GM10847 (cell line): ENCODE data around the gene CHDH.

Experiments used
- POLR2A ChIP-seq: IDR thresholded peaks from 2 replicates; pipeline ENCODE4 v1.6.1; 2011; ENCODE audit not compliant: insufficient read length; ENCODE audit errors: extremely low read depth

CHDH gene

DNA sequence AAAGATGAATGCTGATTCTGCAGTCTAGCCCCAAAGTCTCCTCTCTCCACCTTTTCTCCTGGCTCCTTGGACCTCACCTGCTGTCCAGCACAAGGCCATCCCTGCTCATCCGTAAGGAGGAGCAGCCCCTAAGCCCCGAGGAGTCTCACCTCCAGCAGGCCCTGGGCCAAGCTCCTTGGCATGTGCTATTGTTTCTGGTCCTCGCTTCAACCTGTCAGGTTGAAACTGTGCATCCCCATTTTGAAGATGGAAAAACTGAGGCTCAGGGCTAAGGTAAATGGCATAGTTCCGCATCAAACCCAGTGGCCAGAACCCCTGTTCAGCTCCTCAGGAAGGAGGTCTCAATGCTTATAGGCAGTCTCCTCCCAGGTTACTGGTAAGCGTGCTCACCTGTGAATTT lies 26.1 kb downstream of the CHDH start:
- no peak for TF ChIP-seq POLR2A

DNA sequence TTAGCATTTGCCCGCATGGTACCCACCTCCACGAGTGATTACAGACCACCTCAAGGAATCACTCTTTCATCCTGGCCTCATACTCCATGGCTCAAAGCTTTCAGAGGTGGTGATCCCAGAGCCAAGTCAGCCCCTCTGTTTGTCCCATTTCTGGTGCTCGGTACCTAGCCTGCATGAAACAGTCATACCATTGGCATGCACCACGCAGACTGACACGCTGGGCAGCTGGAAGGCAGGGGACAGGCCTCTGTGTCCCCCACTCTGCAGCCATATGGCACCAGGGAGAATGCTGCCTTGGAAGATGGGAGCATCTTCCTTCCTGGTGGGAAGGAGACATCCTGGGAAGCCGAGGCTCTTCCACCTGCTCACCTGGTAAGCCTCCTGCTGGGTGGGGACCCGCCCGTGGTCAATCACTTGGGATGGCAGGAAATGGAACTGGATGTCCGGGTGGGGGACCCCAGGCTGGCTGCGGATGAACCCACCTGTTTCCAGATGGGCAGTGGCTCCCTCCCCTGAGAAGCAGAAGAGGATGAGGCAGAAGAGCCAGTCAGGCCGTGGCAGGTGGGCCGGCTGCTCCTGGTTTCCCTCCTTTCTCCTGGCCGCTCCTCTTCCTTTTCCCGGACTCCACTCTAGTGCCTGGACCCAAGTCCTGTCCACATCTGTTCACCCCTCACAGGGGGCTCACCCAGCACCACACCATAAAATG lies 26.9 kb downstream of the CHDH start:
- no peak for TF ChIP-seq POLR2A

DNA sequence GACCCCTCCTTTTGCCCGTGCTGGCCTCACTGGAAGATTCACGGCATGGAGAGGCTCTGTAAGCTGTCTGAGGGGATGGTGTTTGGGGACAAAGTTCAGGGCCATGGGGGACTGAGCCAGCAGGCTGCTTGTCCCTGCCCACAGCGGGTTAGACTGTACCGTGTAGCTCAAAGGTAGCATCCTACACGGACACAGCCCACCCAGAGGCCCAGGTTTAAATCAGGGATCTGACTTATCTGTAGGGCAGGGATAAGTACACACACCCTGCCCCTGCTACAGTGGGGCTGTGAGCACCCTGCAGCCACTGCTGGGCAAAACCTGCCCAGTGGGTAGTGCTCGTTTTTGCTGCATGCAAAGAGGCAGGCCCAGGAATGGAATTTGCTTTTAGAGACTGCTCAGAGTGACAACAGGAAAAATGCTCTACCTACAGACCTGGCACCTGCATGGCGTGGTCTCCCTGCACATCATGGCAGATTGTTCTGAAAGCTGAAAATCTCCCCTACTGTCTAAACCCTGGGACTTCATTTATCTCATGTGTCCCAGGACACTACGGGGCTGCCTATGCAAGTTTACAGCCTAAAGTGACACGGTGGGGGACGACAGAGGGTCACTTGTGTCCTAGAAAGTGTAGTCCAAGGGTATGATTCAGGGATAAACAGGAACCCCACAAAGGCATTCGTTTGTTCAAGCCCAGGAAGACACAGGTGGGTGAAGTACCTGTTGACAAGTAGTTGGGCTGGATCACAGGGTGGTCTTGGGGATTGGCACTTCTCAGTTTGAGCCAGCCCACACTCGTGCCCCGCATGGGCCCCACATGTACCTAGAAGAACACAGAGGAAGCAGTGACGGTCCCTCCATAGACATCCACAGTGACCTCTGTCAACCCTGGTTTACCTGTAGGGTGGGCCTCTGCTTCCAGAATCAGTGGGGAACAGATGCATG lies 27.7 kb downstream of the CHDH start:
- no peak for TF ChIP-seq POLR2A

DNA sequence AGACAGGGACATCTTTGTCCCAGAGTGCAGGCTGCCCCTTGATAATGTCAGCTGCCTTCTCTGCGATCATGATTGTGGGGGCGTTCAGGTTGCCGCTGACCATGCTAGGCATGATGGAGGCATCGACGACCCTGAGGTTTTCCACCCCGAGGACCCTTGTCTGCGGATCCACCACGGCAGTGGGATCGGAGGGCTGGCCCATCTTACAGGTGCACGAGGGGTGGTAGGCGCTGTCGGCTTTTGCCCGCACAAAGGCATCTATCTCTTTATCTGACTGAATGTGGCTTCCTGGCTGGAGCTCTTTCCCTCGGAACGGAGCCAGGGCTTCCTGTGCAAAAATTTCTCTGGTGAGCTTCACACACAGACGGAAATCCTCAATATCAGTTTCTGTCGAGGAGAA lies 28.4 kb downstream of the CHDH start:
- no peak for TF ChIP-seq POLR2A

DNA sequence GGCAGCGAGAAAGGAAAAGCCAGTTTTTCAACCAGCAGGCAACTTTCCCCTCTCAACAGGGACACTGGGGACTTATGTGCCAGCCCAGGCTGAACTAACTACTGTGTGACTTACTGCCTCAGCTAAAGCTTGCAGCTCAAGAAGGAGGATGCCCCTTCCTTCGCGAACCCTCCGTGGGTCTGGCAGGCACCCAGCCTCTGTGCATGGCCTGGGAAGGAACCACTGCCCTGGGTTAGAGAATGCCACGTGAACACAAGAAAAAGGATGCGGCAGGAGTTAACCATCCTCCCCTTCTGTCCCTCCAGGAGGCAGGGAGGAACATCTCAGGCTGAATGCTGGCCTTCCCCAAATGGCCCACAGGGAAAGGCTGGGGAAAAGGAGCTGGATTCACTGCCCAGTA lies 29.0 kb downstream of the CHDH start:
- TF ChIP-seq POLR2A, result no peak

DNA sequence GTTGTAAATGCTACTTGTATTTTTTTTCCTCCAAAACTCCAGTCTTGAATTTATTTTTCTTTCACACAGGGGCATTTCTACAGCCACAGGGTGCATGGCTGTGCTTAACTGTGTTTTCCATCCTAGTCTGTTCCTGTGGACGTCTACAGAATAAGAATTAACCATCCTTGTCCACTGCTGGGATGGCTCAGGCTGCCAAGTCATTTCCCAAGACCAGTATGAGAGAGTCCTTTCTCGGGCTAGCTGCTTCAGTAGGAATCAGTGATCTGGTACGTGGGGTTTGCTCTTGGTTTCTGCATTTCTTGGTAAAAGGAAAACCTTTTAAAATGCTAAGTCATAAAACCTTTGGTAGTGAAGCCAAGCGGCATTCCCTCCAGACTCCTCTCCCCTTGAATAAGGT lies 29.8 kb downstream of the CHDH start:
- TF ChIP-seq POLR2A, result no peak

DNA sequence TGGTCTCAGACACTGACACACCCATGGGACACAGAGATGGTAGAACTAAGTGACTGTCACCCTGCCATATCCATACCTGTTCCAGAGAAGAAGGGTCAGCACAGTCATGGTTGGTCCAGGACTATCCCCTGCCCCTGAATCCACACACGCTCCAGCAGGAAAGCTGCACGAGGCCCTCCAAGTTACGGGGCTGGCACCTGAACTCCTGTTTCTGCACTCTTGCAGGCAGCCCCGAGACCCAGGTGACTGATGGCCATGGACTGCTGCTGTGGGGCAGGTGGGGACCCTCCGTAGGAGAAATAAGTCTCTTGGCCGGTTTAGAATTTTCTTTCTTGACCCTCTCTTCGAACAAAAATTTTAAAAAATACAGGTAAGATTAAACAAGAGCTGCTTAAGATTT lies 30.6 kb downstream of the CHDH start:
- no peak for TF ChIP-seq POLR2A

- no peak for TF ChIP-seq POLR2A
Observed at GRCh38 chr3:53815067-53815466, 31.2 kb downstream of the CHDH start.

DNA sequence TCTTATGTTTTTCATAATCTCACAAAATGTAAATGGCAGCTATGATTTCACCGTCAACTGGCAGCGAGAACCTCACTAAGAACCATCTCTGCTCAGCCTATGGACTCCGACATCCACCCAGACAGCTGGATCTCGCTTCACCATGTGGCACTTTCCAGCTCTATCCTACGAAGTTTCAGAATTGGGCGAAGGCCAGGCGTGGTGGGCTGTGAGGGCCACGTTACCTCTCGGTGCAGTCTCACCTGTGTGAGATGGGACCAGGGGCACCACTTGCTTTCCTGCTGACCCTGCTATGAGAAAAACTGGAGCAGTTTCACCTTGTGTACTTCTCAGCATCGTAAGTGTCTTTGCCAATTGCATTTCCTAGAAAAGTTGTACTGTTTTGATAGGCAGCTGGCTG lies 32.3 kb downstream of the CHDH start:
- no peak for TF ChIP-seq POLR2A

DNA sequence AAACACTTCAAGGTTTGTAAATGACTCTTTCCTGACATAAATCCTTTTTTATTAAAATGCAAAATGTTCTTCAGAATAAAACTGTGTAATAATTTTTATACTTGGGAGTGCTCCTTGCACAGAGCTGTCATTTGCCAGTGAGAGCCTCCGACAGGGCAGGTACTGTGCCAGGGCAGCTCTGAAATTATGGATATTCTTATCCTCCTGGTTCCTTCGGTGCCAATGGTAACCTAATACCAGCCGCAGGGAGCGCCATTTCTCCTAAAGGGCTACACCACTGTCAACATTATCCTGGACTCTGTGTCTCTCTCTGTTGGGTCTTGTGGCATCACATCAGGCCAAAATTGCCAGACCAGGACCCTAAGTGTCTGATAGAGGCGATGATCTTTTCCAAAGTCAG lies 33.0 kb downstream of the CHDH start:
- TF ChIP-seq POLR2A, result no peak

DNA sequence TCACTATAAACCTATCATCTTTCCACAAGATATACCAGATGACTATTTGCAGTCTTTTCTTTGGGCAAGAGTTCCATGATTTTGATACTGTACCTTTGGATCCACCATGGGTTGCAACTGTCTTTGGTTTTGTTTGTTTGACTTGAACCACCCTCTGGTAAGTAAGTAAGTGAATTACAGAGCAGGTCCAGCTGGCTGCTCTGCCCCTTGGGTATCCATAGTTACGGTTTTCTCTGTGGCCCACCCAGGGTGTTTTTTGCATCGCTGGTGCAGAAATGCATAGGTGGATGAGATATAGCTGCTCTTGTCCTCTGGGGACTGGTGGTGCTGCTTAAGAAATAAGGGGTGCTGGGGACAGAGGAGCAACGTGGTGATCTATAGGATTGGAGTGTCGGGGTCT lies 33.8 kb downstream of the CHDH start:
- TF ChIP-seq POLR2A, result no peak

- TF ChIP-seq POLR2A, result no peak
Observed at GRCh38 chr3:53811143-53811927, 34.9 kb downstream of the CHDH start.

- no peak for TF ChIP-seq POLR2A
Observed at GRCh38 chr3:53809764-53810400, 36.3 kb downstream of the CHDH start.

- no peak for TF ChIP-seq POLR2A
Observed at GRCh38 chr3:53809267-53809666, 37.0 kb downstream of the CHDH start.

- TF ChIP-seq POLR2A, result no peak
Observed at GRCh38 chr3:53808496-53808895, 37.7 kb downstream of the CHDH start.
